Measurements from ENCODE around the gene SCN9A. TPM values are rescaled to one million over a fixed set of nuclear protein-coding genes. Genes with fewer than 3 reads are reported as not detected.

SCN9A gene
- total RNA-seq, 2 donors from 2014 or later: 0.46 to 44.1 TPM

DNA sequence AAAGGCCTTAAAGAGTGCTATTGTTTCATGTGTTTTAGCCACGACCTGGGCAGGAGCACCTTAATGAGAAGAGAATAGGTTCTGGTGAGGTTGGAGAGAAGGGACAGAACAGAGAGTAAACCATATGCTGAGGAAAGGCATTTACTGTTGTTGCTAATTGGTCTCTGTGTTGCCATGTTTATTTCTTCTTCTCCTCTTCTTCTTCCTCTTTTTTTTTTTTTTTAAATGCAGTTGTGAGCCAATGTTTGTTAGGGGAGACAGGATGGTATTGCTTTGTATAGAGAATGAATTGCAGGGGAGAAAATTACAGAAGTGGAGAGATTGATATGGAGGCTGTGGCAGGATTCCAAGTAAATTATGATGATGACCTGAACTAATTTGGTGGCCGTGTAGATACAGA lies 2.6 kb downstream of the SCN9A start:
- Histone ChIP-seq H3K4me3 (no peak overlapping the region), H3K36me3 (no peaks in the 10 kb centered on the region), H3K4me1 (replicated peaks) (no peaks in the 10 kb centered on the region), H3K27me3 (replicated peaks; ENCODE audit: insufficient read depth) (no peaks in the 10 kb centered on the region), H3K9me3 (no peaks in the 10 kb centered on the region), H3K27ac (no peak overlapping the region)
- TF ChIP-seq POLR2AphosphoS5 (IDR thresholded peaks at IDR 0.05): no peak
- TF ChIP-seq, protein P1, sequence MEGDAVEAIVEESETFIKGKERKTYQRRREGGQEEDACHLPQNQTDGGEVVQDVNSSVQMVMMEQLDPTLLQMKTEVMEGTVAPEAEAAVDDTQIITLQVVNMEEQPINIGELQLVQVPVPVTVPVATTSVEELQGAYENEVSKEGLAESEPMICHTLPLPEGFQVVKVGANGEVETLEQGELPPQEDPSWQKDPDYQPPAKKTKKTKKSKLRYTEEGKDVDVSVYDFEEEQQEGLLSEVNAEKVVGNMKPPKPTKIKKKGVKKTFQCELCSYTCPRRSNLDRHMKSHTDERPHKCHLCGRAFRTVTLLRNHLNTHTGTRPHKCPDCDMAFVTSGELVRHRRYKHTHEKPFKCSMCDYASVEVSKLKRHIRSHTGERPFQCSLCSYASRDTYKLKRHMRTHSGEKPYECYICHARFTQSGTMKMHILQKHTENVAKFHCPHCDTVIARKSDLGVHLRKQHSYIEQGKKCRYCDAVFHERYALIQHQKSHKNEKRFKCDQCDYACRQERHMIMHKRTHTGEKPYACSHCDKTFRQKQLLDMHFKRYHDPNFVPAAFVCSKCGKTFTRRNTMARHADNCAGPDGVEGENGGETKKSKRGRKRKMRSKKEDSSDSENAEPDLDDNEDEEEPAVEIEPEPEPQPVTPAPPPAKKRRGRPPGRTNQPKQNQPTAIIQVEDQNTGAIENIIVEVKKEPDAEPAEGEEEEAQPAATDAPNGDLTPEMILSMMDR (IDR thresholded peaks at IDR 0.05): no peak
- no peak for TF ChIP-seq POLR2A (IDR thresholded peaks at IDR 0.05)
- no peak for DNase-seq (ENCODE audit: low spot score)
- 65% methylated on average over 2 of the region's 2 CpGs for WGBS
- intact Hi-C loops (cut with DNase I): no loop called here

DNA sequence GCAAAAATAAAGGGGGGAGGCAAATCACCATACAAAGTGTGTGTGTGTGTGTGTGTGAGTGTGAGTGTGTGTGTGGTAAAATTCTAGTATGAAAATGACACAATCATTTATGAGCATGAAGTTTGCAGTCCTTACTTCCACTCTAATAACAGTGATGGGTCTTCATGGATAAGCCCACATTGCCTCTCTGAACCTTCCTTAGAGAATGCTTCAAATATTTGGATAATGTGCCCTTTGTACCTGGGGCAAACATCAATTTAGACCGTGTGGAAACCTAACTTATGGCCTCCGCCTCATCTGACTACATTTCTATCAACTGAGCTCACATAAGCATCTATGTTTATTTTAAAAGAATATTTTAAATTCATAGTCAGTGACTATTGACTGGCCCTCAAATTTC lies 3.7 kb downstream of the SCN9A start:
- no peak overlapping the region for H3K27ac ChIP-seq
- no peak overlapping the region for H3K4me3 ChIP-seq
- no peaks in the 10 kb centered on the region for H3K9me3 ChIP-seq
- intact Hi-C loops (cut with DNase I): no loop called here
- H3K4me1 ChIP-seq (replicated peaks): no peaks in the 10 kb centered on the region
- H3K27me3 ChIP-seq (replicated peaks; ENCODE audit: insufficient read depth): no peaks in the 10 kb centered on the region
- WGBS: 83% methylated on average over 2 of the region's 2 CpGs
- no peak for DNase-seq (ENCODE audit: low spot score)
- no peaks in the 10 kb centered on the region for H3K36me3 ChIP-seq
- TF ChIP-seq POLR2AphosphoS5 (IDR thresholded peaks at IDR 0.05): no peak
- TF ChIP-seq, protein P1 (IDR thresholded peaks at IDR 0.05): no peak
- no peak for TF ChIP-seq POLR2A (IDR thresholded peaks at IDR 0.05)

DNA sequence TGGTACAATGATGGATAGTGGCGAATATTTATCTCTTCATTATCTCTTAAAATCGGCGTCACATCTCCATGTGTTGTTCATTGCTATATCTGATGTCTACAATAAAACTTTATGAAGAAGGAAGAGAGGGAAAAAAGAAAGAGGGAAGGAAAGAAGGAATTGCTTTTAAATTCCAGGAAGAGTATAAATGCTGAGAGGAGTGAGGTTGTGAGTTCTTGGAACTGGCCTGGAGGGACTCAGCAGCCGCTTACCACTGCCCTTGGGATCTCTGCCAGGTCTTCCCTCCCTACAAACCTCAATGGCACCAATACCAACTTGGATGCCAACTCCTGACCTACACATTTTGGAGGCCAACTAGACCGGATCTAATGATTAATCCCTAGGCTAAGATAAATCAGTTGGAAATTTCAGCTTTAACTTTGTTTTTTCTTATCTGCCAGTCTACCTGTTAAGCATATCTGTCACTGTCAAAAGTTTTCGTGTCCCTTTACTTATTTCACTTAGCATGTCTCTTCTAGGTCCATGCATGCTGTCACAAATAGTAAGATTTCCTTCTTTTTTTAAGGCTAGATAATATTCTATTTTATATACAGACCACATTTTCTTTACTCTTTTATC lies 9.8 kb downstream of the SCN9A start:
- H3K4me3 ChIP-seq: no peak overlapping the region
- intact Hi-C loops (cut with DNase I): no loop called here
- TF ChIP-seq POLR2AphosphoS5 (IDR thresholded peaks at IDR 0.05) (no peak), POLR2A (IDR thresholded peaks at IDR 0.05) (no peak)
- TF ChIP-seq, protein P1 (IDR thresholded peaks at IDR 0.05): no peak
- no peaks in the 10 kb centered on the region for H3K36me3 ChIP-seq
- H3K27ac ChIP-seq: no peak overlapping the region
- DNase-seq (ENCODE audit: low spot score): no peak
- WGBS: 80% methylated on average over 6 of the region's 6 CpGs
- no peaks in the 10 kb centered on the region for H3K27me3 ChIP-seq (replicated peaks; ENCODE audit: insufficient read depth)
- H3K9me3 ChIP-seq: no peaks in the 10 kb centered on the region
- H3K4me1 ChIP-seq (replicated peaks): no peaks in the 10 kb centered on the region

DNA sequence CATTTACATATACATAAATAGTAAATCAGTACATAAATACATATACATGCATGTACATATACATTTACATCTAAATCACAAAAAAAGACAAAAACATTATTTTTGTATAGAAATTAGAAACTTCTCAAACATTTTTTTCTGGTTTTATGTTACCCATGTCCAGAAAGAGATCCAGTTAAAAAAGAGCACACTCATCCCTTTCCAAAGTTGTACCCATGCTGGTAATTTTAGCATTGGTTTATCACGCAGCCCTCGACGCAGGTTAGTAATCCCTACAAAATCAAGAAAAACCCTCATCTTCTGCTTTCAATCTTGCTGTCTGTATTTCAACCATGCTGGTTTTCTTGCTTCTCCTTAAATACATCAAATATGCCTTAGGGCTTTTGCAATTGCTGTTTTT lies 10.5 kb downstream of the SCN9A start:
- 96% methylated on average over 3 of the region's 3 CpGs for WGBS
- intact Hi-C loops (cut with DNase I): no loop called here
- Histone ChIP-seq H3K36me3 (no peaks in the 10 kb centered on the region), H3K27me3 (replicated peaks; ENCODE audit: insufficient read depth) (no peaks in the 10 kb centered on the region), H3K4me3 (no peak overlapping the region), H3K9me3 (no peaks in the 10 kb centered on the region), H3K4me1 (replicated peaks) (no peaks in the 10 kb centered on the region), H3K27ac (no peak overlapping the region)
- TF ChIP-seq POLR2A (IDR thresholded peaks at IDR 0.05): no peak
- TF ChIP-seq, protein P1 (IDR thresholded peaks at IDR 0.05): no peak
- no peak for TF ChIP-seq POLR2AphosphoS5 (IDR thresholded peaks at IDR 0.05)
- no peak for DNase-seq (ENCODE audit: low spot score)

DNA sequence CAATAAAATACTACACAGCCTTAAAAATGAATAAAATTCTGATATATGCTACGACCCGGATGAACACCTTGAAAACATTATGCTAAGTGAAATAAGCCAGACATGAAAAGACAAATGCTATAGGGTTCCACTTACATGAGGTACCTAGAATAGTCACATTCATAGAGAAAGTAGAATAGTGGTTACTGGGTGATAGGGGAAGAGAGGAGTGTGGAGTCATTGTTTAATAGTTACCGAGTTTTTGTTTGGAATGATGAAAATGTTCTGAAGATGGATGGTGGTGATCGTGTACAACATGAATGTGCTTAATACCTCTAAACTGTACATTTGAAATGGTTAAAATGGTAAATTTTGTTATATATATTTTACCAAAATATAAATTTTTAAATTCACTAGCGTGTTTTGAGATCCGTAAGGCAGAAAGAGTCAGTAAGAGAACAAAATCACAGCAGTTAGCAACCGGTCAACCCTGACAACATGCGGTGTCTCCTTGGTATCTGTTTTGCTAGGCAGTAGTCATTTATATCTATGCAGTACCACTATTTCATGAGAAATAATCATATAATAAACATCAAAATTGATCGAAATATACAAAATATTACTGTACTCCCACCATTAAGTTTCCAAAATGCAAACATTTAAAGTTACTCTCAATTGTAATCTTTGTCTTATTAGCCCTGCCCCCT lies 11.1 kb downstream of the SCN9A start:
- H3K9me3 ChIP-seq: no peaks in the 10 kb centered on the region
- no peak overlapping the region for H3K27ac ChIP-seq
- no peaks in the 10 kb centered on the region for H3K36me3 ChIP-seq
- no peak for DNase-seq (ENCODE audit: low spot score)
- WGBS: 92% methylated on average over 9 of the region's 9 CpGs
- intact Hi-C loops (cut with DNase I): no loop called here
- TF ChIP-seq POLR2A (IDR thresholded peaks at IDR 0.05) (no peak), POLR2AphosphoS5 (IDR thresholded peaks at IDR 0.05) (no peak)
- TF ChIP-seq, protein P1 (IDR thresholded peaks at IDR 0.05): no peak
- H3K27me3 ChIP-seq (replicated peaks; ENCODE audit: insufficient read depth): no peaks in the 10 kb centered on the region
- H3K4me3 ChIP-seq: no peak overlapping the region
- no peaks in the 10 kb centered on the region for H3K4me1 ChIP-seq (replicated peaks)
